OCI-LY3 (cell line): ENCODE data around the gene TMEM108.

Source experiments
- CTCF ChIP-seq: fragments of 200-600, 300-600 bp; sonication (generic); IDR thresholded peaks from 2 replicates; pipeline ENCODE4 v1.5.1; 2014; ENCODE audit warnings: antibody characterized with exemption, low read length, low read depth
- EZH2phosphoT487 ChIP-seq: fragments of 200-600 bp; shearing (Covaris generic); IDR thresholded peaks from 2 replicates; pipeline ENCODE4 v1.6.1; 2018; ENCODE audit warnings: antibody characterized with exemption, mixed run types, low read depth

- TF ChIP-seq EZH2phosphoT487 (no peak), CTCF (no peak)
Measured at GRCh38 chr3:133152681-133153220, 114.6 kb downstream of the TMEM108 start.
